ENCODE data around the gene ATG2A.

Gene ATG2A

DNA sequence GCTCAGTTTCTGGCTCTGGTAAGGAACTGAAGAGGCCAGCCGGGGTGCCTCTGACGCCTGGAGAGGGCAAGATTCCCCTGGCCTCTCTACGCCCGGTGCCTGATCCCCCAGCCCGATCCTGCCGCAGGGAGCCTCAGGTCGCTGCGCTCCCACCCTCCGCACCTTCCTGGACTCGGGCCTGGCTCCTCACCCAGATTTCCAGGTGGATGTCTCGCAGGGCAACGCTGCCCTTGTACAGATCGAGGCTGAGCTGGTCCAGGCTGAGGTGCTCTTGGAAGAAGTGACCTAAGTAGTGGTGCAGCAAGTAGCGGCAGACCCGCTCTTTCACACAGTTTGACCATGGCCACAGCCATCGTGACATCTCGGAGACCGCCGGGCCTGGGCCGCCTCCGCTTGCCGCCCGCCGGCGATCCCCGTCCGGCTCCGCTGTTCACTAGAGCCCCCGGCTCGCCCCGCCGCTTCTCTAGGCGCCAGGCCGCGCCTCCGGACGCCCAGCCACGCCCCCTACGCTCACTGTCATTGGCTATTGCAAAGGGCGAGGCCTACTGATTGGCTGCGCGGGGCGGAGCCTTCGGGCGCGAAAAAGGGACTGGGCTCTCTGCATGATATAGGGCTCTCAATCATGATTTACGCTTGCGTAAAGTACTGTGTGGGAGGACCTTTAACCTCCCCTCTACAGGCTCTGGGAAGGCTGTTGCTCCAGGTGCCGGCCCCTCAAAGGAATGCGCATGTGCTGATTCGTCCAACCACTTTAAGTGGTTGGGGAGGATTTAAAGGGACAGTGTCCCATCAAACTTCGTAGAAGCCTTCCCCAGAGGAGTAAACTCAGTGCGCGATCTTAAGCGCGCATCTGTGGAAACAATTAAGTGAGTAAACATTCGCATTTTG, at the start of gene ATG2A:
Gene ATG2A (minus strand): TSS at position 435 of the 888 bp plus-strand sequence. CDS start 74 bp downstream, at position 361.
- DNase-seq (ENCODE audit: low read depth in 2 of 2), result peak; percentile 99

DNA sequence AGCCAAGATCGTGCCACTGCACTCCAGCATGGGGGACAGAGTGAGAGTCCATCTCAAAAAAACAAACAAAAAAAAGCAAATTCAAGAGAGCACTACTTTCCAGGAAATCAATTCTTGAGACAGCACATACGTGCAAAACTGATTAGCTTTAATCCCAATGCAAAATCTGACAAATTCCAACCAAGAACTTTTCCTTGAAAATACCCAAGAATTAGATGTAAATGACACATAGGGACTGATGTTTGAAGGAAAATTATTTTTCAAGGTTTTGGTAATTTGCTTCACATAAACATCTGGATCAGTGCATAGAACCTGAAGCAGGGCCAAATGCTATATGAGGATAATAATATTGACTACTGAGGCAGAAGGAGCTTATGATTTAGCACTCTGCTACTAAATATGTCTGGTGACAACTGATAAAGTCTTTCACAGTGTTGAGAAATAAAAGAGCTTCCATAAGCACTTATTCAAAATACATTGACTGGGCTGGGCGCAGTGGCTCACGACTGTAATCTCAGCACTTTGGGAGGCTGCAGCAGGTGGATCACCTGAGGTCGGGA, 46.1 kb upstream of the ATG2A start:
- DNase-seq (ENCODE audit: low read depth in 2 of 2), result no peak

DNA sequence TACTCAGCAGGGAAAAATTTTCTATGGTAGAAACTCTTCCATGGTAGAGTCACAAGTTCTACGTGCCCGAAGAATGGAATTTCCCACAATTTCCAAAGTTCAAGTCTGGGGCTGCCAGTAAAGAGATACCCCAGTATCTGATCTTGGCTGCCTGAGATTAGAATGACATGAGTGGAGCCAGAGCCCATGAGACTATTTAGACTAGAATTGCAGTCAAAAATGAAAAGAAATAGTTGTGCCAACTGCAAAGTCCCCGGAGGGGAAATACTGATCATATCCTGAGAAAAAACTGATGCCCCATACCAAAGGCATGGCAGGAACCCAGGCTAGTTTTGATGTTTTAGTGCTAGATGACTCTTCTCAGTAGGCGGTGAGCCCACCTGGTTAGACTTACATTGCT, 43.7 kb upstream of the ATG2A start:
- no peak for DNase-seq (ENCODE audit: low read depth in 2 of 2)

DNA sequence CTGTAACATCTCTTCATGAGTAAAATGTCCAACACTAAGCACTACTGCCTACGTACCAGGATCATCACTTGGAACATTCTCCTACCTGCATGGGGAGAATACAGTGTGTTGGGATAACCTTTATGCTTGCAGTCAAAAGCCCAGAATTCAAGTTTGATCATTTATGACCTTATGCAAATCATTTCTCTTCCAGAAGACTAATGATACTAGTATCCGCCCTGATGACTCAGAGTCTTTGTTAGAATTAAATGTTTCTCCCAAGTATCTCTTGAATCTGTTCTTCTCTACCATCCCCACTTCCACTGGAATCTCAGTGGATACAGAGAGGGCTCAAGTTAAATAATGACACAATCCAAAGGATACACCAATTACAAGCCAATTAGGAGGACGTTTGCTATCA, 42.5 kb upstream of the ATG2A start:
- DNase-seq (ENCODE audit: low read depth in 2 of 2), result no peak

DNA sequence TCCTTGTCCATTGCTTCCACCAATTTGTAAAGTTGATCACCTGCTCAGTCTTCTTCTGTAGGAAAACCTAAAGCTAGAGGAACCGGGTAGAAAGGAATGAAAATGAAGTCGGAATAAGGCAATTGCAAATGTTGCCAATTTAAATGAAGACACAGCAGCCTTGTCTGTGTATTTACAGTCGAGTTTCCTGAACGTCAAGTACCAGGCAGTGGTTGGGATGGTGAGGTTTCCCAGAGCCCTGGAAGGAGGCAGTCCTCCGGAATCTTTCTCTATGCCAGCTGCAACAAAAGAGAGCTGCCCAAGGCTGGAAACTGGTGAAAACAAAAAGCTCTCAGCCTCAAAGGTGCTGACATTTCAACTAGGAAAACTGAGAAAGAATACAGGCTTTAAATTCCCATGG, 37.2 kb upstream of the ATG2A start:
- no peak for DNase-seq (ENCODE audit: low read depth in 2 of 2)

DNA sequence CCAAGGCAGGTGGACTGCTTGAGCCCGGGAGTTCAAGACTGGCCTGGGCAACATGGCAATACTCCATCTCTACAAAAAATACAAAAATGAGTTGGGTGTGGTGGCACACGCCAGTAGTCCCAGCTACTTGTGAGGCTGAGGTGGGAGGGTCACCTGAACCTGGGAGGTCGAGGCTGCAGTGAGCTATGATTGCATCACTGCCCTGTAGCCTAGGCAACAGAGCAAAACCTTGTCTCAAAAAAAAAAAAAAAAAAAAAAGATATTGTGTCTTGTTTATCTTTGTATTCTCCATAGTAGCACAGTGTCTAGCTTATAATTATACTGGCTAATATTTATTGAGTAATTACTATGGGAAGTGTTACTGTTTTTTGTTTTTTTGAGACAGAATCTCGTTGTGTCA, 34.5 kb upstream of the ATG2A start:
- no peak for DNase-seq (ENCODE audit: low read depth in 2 of 2)

DNA sequence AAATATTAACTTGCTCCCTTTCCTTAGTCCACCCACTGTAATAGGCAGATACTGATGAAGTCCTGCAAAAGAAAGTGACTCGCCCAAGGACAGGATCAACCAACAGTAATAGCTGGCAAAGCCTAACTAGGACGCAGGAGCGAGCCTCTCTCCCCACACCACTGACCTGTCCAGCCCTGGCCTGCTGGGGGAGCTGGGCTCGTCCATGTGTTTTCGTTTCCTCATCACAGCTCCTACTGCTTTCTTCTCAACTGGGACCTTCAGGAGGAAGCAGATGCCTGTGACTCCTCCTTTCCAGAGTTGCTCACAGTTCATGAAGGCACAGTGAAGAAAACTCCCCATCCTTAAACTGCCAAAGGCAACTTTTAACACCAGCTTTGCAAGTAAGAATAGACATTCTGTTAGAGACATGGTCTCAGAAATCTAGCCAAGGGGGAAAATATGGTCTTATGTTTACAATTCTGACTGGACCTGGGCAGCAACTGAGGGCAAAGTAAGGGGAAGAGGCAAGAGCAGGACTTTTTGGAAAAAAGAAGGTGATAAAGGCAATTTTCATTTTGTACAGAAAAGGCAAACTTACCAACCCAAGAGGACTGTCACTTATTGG, 30.3 kb upstream of the ATG2A start:
- DNase-seq (ENCODE audit: low read depth in 2 of 2), result no peak

DNA sequence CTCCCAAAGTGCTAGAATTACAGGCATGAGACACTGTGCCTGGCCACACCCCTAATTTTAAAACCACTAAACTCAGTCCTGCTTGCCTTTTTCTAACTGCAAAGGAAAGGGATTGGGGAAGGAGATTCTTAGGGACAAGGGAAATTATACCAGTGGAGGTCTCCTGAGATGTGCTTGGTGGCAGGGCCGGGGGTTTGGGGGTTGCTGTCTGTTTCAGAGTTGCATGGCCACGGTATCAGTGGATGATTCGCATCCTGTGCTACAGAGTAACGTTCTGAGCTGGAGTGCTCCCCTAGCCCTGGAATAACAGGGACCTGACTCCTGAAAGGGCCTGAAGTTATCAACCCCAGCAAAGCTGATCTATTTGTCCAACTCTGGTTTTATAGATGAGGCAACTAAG, 19.5 kb upstream of the ATG2A start:
- no peak for DNase-seq (ENCODE audit: low read depth in 2 of 2)

DNA sequence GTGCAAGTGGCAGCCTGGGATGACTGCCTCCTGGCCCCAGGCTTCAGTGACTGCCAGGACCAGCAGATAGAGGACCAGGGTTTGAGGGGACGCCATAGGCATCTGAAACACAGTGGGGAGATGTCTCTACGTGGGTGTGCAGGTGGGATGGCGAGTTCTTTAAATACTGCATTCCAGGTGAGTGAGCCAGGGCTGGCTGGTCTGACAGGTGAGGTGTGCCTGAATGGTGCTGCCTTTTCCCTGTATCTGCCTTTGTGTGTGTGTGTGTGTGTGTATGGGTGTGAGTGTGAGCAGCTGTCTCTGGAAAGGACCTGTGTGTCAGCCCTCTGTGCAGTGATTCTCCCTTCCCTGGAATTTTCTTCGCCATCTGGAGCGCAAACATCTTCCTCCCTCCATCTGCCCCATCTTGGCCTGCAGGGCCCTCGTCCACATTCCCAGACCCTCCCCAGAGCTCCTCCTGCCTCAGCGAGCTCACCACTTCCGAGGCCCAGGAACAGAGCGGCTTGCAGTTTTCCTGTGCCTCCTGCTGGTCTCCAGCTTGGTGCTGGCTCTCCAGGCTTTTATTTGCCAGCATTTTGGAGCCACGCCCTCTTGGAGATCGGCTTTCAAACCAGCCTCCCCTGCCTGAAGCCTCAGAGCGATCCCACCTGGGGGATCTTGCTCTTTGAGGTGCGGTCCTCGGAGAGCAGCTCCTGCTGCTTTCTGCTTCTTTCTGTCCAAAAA, 18.5 kb upstream of the ATG2A start, which contains the start of gene GPHA2:
Gene GPHA2 (minus strand): TSS at position 535 of the 723 bp plus-strand sequence. CDS start 433 bp downstream, at position 102.
- DNase-seq (ENCODE audit: low read depth in 2 of 2), result no peak

DNA sequence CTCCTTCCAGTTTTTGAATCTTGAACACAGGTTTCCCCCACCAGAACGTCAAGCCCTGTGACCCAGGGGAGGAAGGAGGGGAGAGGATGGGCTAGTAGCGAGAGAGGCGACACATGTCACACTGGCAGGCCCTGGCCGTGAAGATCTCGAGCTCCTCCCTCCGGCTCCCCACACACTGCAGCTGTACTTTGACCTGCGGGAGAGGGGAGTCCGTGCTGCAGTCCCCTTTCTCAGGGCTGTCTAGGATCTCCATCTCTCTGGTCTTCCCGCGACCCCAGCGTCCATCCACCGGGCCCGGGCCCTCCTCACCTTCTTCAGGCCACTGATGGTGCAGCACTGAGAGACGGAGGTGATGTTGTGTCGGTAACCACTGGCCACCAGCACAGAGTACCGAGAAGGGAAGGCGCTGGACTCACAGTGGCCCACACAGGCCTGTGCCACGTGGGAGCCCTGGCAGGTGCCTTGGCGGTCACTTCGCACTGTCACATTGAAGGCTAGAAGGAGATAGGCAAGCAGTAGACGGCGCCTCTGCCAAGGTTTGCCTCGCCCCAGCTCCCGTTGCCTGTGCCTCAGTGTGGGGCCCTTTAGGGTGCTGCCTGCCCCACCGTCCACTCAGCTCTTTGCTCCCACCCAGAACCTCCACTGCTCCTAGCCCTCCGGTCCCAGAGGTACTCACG, 17.8 kb upstream of the ATG2A start:
- no peak for DNase-seq (ENCODE audit: low read depth in 2 of 2)

DNA sequence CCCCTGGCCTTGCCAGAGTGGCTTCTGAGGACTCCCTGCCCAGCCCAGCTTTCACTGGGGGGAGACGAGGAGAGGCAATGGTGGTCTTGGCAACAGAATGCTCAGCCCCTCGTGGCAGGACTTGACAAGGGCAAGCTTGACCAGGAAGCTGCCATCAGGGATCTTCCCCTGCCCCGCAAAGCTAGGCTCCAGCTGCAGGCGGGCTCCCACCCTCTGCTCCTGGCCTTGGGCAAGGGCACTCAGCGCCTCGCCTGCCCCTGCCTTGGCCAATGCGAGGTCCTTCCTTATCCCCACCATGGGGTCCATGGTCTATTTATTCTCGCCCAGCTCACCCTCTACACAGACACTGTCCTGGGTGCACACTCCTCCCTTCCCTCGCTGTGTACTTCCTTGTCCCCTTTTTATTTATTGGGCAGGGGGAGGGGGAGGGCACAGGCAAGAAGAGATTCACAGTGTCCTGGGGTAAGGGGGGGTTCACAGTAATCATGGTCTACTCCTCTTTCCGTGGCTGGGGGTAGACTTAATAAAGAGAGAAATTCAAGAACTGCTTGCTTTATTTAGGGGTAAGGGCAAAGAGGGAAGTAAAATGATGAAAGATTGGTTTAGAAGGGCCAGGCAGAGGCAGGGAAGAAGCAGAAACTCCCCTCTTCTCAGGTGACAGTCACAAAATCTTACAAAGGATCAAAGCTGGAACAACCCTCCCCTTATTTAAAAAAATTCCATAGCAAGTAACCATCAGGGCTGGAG, 17.1 kb upstream of the ATG2A start:
- DNase-seq (ENCODE audit: low read depth in 2 of 2), result no peak

DNA sequence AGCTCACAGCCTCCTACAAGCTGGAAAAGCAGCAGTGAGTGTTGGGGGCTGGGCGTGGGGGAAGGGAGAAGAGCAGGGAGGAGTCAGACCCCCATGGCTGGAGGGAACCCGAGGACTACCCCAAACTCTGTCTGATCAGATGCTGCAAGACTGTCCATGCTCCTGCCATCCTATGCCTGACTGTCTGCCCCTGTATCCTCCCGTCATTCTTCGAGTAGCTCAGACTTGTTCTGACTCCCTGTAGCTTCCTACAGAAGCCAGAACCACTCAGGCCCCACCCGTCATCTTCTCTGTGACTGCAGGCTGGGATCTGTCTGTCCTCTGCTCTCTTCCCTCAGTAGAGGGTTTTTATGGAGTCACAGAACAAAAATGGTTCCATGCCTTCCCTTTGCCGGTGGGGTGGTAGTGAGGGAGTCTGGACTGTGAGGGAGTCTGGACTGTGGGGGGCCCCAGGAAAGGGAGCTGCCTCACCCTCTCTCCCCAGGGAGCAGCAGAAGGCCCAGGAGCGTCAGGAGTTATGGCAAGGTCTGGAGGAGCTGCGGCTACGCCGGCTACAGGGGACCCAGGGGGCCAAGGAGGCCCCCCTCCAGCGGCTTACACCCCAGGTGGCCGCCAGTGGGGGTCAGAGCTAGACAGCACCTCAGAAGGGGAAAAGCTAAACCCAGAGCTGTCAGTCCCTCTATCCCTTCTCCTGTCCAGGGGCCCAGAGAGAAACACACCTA, 16.4 kb upstream of the ATG2A start:
- DNase-seq (ENCODE audit: low read depth in 2 of 2), result no peak

DNA sequence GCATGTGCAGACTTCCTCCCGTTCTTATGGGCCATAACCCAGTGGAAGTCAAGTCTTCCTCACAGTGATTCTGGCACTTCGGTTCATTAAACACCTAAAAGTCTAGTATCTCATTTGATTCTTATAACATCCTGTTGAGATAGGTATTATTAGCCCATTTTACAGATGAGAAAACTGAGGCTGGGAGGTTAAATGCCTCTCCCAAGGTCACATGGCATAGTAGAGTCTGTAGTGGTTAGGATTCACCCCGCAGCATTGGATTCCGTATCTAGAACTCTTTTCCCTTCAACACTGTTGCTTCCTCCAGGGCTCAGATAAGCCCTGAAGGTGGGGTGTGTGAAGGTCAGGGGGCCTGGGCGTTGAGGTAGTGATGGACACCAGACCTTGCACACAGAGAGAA, 15.3 kb upstream of the ATG2A start:
- DNase-seq (ENCODE audit: low read depth in 2 of 2), result no peak

DNA sequence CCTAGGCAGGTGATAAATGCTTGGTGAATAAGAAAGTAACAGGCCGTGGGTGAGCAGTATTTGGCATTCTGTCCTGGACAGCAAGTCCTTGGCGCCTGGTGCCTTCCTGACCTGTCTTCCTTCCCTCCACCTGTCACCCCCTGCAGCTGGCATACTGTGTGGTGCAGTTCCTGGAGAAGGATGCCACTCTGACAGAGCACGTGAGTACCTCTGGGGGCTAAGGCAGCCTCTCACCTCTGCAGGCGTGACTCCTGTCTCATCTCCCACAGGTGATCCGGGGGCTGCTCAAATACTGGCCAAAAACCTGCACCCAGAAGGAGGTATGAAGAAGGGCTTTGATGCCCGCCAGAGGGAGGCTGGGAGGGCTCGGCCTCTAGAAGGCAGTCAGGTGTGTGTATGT, 14.3 kb upstream of the ATG2A start:
- no peak for DNase-seq (ENCODE audit: low read depth in 2 of 2)

DNA sequence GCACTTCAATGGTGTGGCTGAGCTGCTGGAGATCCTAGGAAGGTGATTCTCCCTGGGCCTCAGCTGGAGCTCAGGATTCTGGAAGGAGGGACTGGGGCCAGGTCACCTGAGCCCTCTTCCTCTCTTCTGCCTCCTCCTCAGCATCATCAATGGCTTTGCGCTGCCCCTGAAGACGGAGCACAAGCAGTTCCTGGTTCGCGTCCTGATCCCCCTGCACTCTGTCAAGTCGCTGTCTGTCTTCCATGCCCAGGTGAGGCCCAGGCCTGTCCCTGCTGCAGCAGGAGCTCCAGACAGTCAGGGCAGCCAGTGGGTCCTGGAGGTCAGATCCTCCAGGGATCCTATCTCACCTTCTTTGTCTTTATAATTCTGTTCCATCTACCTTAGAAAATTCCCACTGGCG, 13.3 kb upstream of the ATG2A start:
- DNase-seq (ENCODE audit: low read depth in 2 of 2), result no peak

DNA sequence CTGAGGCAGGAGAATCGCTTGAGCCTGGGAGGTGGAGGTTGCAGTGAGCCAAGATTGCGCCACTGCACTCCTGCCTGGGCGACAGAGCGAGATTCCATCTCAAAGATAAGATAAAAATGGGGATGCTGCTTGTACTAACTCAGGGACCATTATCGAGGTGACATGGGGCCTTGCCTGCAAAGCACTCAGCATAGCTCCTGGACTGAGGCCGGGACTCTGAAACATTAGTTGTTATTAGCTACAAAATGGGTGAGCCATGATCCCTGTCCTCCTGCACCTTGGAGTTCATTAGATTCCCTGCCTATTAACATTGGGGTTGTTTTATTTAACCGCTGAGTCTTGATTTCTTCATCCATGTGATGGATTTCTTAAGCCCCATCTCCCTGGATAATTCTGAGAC, 12.6 kb upstream of the ATG2A start:
- DNase-seq (ENCODE audit: low read depth in 2 of 2), result no peak

DNA sequence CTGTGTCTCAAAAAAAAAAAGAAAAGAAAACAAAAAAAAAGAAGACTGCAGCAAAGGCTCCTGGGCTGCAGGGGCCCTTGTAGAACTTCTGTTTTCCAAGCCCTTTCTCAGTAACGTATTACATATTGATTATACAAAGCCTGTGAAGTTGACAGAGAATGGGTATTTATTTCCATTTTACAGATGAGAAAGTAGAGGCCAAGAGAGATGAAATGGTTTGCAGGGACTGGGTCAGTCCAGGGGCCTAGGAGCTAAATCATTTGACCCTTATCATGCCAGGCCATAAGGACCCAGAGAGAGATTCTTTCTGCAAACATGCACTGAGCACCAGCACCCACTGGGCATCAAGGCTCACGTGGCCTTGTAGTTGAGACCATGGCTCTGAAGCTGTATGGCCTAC, 11.9 kb upstream of the ATG2A start:
- no peak for DNase-seq (ENCODE audit: low read depth in 2 of 2)

DNA sequence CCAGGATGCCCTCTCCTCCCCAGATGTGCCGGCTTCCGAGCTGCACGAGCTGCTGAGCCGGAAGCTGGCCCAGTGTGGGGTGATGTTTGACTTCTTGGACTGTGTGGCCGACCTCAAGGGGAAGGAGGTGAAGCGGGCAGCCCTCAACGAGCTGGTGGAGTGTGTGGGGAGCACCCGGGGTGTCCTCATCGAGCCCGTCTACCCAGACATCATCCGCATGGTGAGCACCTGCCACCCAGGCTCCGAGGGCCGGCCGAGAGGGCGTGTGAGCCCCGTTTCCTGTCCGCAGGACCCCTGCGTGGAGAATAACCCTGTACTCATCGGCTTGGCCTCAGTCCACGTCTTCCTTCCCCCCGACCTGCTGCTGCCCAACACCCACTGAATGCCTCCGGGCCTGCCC, 9.7 kb upstream of the ATG2A start:
- no peak for DNase-seq (ENCODE audit: low read depth in 2 of 2)

DNA sequence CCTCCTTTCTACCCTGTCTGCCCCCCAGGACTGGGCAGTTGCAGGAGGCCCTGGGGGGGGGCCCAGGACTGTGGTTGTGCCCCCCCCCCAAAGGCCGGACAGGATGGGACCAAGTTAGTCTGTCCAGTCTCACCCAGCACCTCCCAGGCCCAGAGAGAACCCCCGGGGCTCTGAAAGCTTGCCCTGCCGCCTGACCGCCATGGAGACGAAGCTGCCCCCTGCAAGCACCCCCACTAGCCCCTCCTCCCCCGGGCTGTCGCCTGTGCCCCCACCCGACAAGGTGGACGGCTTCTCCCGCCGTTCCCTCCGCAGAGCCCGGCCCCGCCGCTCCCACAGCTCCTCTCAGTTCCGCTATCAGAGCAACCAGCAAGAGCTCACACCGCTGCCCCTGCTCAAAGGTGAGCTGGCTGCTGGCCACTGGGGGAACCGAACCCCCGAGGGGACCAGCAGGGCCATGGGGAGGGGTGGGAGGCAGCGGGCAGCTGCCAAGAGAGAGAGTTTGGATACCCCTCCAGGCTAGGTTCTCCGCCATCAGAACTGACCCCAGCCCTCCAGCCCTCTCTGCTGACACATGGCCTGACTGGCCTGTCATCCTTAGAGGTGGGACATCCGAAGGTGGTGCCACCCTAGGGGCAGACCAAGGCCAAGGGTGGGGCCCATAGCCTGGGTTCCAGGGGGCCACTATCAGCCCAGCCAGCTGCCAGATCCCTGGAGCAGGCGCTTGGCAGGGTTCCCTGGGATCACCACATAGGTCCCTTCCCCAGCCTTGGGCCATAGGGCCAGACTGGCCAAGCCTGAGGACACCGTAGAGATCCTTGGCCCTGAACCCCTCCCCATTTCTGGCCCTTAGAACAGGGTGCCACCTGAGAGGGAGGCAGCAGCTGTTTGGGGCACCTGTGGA, 8.8 kb upstream of the ATG2A start:
- no peak for DNase-seq (ENCODE audit: low read depth in 2 of 2)
